Bronchial epithelial cell (primary cell): Measurements from ENCODE around the gene RBFOX1. TPM values are rescaled to one million over a fixed set of nuclear protein-coding genes. Genes with fewer than 3 reads are reported as not detected.
A peak's percentile ranks its signal among the peaks of the same experiment; 100 is the strongest.

Source experiments
- DNase-seq: peaks from one replicate; pipeline ENCODE4 v3.0.0-alpha.2; 2010; ENCODE audit warnings: low read depth
- FAIRE-seq: peaks from 2 replicates; lab custom pipeline; 2011; peaks lifted over from hg19 to GRCh38; lab: Jason Lieb, UNC
- H3K27me3 ChIP-seq: 2 replicates; pipeline ENCODE4 v1.5.1; 2011; ENCODE audit warnings: low read length; ENCODE audit not compliant: control insufficient read depth, insufficient read depth
- H3K36me3 ChIP-seq: 2 replicates; pipeline ENCODE4 v1.5.1; 2011; ENCODE audit warnings: low read length; ENCODE audit not compliant: control insufficient read depth, insufficient read depth
- H3K4me3 ChIP-seq: 2 replicates; pipeline ENCODE4 v1.5.1; 2011; ENCODE audit warnings: mild to moderate bottlenecking, low read depth, low read length, control low read depth
- total RNA-seq: library from RNA; depleted of rRNA; stranded (reverse); fragments of >200 nt; gene quantifications from 2 replicates; pipeline ENCODE4 v1.2.1, GENCODE V29; 2014
- TF ChIP-seq, protein P1 (sequence below): IDR thresholded peaks from 2 replicates; pipeline ENCODE4 v1.5.1; 2011; ENCODE audit warnings: mild to moderate bottlenecking, moderate library complexity, low read length, control low read depth, inconsistent platforms; ENCODE audit not compliant: insufficient read depth, severe bottlenecking

RBFOX1 gene
- total RNA-seq, 1 donor from 2014 or later, result not detected

DNA sequence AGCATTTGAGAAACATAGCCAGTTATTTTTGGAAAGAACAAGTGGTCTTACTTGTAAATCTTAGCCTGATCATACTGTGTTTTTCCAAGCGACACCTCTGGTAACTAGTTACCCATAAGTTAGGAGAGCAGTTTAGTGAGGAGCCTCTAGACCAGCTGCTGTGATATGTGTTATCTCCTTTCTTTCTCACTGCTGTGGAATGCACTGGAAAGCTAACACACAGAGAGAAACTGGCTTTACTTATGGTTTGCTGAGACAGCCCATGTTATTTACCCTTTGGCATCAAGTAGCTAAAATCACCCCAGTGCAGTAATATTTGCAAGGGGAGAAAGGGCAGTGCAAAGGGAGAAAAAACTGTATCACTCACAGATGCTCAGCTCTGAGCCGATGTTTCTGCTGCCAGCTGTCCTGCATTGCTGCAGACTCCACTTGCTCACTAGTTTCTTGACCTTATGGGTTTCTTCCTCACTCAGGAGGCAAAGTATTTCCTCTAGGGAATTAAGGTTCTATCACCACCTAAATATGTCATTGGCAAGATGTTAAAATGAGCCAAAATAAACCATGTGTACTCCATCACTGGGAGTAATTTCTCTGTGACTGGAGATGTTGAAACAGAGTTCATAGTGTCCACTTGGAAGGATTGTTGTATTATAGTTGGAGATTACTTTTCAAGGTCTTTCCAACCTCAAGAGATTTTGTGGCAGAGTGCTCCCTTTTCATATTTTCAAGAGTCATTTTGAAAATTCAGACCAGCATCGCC is 2.3 kb downstream of the RBFOX1 start:
- FAIRE-seq (no peak), DNase-seq (no peak)
- Histone ChIP-seq H3K27me3 (no peaks in the 10 kb centered on the region), H3K36me3 (no peaks in the 10 kb centered on the region), H3K4me3 (no peak overlapping the region)
- TF ChIP-seq, protein P1, sequence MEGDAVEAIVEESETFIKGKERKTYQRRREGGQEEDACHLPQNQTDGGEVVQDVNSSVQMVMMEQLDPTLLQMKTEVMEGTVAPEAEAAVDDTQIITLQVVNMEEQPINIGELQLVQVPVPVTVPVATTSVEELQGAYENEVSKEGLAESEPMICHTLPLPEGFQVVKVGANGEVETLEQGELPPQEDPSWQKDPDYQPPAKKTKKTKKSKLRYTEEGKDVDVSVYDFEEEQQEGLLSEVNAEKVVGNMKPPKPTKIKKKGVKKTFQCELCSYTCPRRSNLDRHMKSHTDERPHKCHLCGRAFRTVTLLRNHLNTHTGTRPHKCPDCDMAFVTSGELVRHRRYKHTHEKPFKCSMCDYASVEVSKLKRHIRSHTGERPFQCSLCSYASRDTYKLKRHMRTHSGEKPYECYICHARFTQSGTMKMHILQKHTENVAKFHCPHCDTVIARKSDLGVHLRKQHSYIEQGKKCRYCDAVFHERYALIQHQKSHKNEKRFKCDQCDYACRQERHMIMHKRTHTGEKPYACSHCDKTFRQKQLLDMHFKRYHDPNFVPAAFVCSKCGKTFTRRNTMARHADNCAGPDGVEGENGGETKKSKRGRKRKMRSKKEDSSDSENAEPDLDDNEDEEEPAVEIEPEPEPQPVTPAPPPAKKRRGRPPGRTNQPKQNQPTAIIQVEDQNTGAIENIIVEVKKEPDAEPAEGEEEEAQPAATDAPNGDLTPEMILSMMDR, result no peak

DNA sequence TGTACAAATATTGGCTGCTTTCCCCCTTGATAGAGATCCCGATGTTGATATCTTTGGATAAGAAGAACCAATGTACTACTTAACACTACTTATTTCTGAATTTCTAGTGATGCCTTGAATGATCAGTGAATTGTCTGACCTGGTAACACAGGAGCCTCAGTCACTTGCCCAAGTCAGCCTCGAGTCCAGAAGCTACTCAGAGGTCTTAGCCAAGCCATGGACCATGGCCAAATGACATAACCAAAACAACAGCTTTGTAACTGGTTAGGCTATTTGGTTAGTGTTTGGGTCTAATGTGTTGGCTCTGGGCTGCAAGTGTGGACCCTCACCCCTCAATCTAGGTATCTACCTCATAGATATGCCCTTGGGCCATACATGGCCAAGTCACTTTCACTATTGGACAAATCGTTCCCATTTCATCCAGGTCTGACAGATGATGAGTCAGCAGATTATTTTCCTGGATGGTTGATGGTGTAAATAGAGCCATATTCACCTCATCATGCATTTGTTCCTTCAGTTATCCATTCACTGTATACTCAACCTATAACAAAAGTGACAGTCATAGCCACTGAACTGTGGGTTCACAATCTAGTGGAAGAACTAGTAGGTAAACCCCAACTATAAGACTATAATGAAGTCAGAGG is 3.5 kb downstream of the RBFOX1 start:
- Histone ChIP-seq H3K27me3 (no peaks in the 10 kb centered on the region), H3K36me3 (no peaks in the 10 kb centered on the region), H3K4me3 (no peak overlapping the region)
- TF ChIP-seq, protein P1, result no peak
- FAIRE-seq, result peak; percentile 86
- no peak for DNase-seq

DNA sequence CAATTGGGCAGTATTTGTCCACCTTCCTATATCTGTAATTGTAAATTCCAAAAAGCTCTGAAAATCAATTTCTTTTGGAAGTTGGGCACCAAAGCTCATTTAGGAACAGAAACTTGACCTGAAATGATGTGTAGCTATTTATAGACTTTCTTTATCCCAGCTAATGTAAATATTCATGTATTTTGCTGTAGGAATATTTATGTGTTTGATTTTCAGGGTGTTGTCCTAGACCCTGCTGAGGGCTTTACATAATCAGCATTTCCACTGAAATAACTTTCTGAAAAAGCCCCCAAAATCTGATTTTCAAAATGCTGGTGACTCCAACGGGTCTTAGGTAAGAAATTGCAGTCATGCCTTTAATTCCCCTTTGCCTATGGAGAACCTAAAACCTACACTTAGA is 4.1 kb downstream of the RBFOX1 start:
- no peaks in the 10 kb centered on the region for H3K36me3 ChIP-seq
- no peak for FAIRE-seq
- TF ChIP-seq, protein P1, result no peak

DNA sequence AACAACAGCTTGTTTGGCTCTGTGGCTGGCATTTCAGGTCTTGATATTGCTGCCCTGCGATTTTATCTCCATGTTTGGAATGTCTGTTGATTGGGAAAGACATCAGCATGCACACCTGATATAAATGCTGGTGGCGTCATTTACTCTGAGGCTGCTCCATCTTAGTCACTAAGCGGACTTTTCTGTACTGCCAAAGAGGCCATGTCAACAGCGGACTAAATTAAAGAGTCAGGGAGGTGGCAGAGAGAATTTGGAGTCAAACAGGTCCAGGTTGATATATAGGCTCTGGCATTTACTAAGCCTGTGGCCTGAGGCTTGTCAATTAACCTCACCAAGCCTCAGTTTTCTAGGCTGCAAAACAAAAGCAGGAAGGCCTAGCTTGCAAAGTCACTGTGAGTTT is 6.2 kb downstream of the RBFOX1 start:
- no peak overlapping the region for H3K4me3 ChIP-seq
- no peak for FAIRE-seq
- no peaks in the 10 kb centered on the region for H3K27me3 ChIP-seq
- H3K36me3 ChIP-seq, result no peaks in the 10 kb centered on the region
- DNase-seq, result no peak
- TF ChIP-seq, protein P1, result no peak

More for the DNA sequence above, 4.1 kb downstream of the RBFOX1 start:
- H3K4me3 ChIP-seq, result no peak overlapping the region
- no peak for DNase-seq
- no peaks in the 10 kb centered on the region for H3K27me3 ChIP-seq

DNA sequence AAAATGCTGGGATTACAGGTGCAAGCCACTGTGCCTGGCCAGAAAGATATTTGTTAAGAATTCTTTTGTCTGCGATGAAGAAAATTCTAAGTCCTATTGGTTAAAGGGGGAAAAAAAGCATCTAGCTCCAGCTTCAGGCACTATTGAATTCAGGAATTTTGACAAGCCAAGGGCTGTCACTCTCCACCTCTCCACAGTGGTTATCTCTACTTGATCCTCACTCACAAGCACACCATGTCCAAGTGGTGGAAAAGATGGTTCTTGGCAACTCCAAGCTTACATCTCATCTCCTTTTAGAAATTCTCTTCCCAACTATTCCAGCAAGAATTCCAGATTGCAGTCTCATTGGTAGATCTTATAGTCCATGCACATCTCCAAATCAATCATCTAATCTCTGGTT is 7.1 kb downstream of the RBFOX1 start:
- no peaks in the 10 kb centered on the region for H3K27me3 ChIP-seq
- H3K4me3 ChIP-seq, result no peak overlapping the region
- FAIRE-seq, result no peak
- no peak for DNase-seq
- TF ChIP-seq, protein P1, result no peak
- H3K36me3 ChIP-seq, result no peaks in the 10 kb centered on the region
